HUES48 (cell line): Measurements from ENCODE around the gene LRRC2.
A peak's percentile ranks its signal among the peaks of the same experiment; 100 is the strongest.
"Not testable (repeated sequence)": the region's sequence is repeated elsewhere in the genome, so short reads cannot be mapped to it uniquely, and the experiment has no call there.

Experiments
- H3K27ac ChIP-seq: one replicate; pipeline ENCODE4 v1.7.0; 2013; ENCODE audit warnings: low read depth, low read length, inconsistent platforms
- H3K27me3 ChIP-seq: 2 replicates; pipeline ENCODE4 v1.6.1; 2013; ENCODE audit warnings: mild to moderate bottlenecking, low read length; ENCODE audit not compliant: control insufficient read depth, insufficient read depth
- H3K36me3 ChIP-seq: 2 replicates; pipeline ENCODE4 v1.6.1; 2013; ENCODE audit warnings: low read length; ENCODE audit not compliant: control insufficient read depth, insufficient read depth
- H3K4me1 ChIP-seq: 2 replicates; pipeline ENCODE4 v1.6.1; 2013; ENCODE audit warnings: mild to moderate bottlenecking, low read length; ENCODE audit not compliant: control insufficient read depth, insufficient read depth
- H3K4me3 ChIP-seq: 2 replicates; pipeline ENCODE4 v1.5.1; 2013; ENCODE audit warnings: mild to moderate bottlenecking, low read depth, low read length
- H3K9ac ChIP-seq: 2 replicates; pipeline ENCODE4 v1.6.1; 2013; ENCODE audit warnings: mild to moderate bottlenecking, low read depth, low read length, moderate library complexity
- H3K9me3 ChIP-seq: 2 replicates; pipeline ENCODE4 v1.6.1; 2013; ENCODE audit warnings: low read length; ENCODE audit not compliant: control insufficient read depth, insufficient read depth

Gene LRRC2

DNA sequence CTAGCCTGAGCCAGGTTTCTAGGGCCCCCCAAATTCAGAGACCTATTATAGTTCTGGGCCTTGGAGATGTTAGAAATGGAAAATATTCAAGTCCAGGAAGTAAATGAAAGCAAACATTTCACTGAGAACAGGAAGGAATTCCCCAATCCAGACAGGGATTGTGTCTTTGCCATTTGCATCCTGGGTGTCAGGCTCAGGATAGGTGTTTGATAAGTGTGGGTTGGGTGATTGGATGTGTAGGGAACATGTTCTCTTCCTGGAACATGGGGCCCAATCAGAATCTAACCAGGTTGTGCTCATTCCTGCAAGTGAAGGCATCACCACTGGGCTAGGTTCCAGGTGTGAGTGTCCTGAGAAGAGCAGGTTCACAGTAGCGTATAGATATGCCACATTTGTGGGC, 14.6 kb upstream of the LRRC2 start:
- Histone ChIP-seq H3K4me3 (peak overlapping the region; percentile 97), H3K27ac (no peak overlapping the region), H3K9ac (peak overlapping the region; percentile 99; the same call in 1 of the 2 replicates)

DNA sequence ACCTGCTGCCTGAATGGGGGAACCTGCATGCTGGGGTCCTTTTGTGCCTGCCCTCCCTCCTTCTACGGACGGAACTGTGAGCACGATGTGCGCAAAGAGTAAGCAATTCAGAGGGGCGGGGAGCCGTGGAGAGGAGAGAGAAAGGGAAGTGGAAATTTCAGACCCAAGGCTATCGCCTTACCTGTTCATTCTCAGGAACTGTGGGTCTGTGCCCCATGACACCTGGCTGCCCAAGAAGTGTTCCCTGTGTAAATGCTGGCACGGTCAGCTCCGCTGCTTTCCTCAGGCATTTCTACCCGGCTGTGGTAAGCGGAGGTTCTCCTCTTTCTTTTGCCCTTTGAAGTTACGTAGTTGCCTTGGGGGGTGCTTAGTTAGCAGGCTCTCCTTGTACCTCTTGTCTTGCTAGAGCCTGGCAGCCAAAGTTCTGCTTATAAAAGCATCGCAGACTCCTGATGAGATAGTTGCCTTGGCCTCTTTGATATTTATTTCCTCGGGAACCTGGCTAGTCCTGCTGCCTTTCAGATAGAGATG, 13.7 kb upstream of the LRRC2 start:
- Histone ChIP-seq H3K4me1 (peaks cover 25% of the 10 kb centered on the region), H3K27me3 (no peaks in the 10 kb centered on the region), H3K9ac (peak overlapping the region; percentile 99), H3K9me3 (no peaks in the 10 kb centered on the region), H3K36me3 (peaks cover 58% of the 10 kb centered on the region), H3K4me3 (peak overlapping the region; percentile 97), H3K27ac (peak overlapping the region; percentile 98)

More for the DNA sequence above, 14.6 kb upstream of the LRRC2 start:
- Histone ChIP-seq H3K4me1 (peaks cover 16% of the 10 kb centered on the region), H3K36me3 (peaks cover 66% of the 10 kb centered on the region), H3K27me3 (no peaks in the 10 kb centered on the region), H3K9me3 (no peaks in the 10 kb centered on the region)

DNA sequence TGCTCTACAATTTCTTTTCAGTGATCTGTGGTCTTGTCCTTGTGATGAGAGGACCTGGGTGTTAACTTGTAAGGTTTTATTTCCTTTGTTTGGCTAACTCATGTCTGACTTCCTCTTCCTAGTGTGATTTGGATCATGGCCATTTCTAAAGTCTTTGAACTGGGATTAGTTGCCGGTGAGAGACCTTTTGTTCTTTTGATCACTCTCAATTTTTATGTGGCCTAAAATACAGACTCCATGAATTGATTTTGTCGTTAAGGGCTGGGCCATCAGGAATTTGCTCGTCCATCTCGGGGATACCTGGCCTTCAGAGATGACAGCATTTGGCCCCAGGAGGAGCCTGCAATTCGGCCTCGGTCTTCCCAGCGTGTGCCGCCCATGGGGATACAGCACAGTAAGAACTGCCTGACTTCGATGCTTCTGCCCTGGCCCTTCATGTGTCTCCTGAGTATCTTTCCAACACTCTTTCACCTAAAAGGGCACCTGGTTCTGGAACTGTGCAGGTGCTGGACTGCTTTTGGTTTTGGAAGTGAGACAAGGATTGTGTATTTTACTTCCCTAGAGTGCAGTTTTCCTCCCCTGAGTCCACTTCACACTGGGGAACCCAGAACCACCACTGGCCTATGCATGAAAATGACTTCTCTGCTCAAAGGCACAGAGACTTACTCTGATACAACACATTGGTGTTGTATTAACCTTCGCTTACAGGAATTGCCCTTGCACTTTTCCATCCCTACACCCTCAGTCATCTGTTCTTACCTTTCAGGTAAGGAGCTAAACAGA, 13.1 kb upstream of the LRRC2 start:
- peaks cover 52% of the 10 kb centered on the region for H3K36me3 ChIP-seq
- H3K9me3 ChIP-seq, result no peaks in the 10 kb centered on the region
- H3K27me3 ChIP-seq, result no peaks in the 10 kb centered on the region
- H3K4me1 ChIP-seq, result peaks cover 30% of the 10 kb centered on the region
- peak overlapping the region; percentile 98 for H3K27ac ChIP-seq
- peak overlapping the region; percentile 99 for H3K9ac ChIP-seq
- H3K4me3 ChIP-seq, result peak overlapping the region; percentile 97

DNA sequence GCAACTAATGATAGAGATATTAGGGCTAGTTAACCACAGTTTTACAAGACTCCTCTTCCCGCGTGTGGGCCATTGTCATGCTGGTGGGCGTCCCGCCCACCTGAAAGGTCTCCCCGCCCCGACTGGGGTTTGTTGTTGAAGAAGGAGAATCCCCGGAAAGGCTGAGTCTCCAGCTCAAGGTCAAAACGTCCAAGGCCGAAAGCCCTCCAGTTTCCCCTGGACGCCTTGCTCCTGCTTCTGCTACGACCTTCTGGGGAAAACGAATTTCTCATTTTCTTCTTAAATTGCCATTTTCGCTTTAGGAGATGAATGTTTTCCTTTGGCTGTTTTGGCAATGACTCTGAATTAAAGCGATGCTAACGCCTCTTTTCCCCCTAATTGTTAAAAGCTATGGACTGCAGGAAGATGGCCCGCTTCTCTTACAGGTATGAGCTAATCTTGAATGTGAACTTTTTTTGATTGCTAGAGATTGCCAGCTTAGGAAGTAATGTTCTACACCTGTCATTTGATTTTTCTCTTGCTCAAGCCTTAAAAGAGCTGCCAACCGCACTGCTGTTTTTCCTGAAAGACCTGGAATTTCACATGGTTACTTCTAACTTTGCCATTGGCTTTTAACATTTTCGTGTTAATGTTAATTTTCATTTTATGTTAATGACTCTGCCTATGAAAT, 11.6 kb upstream of the LRRC2 start:
- peak overlapping the region; percentile 98 for H3K27ac ChIP-seq
- peaks cover 39% of the 10 kb centered on the region for H3K36me3 ChIP-seq
- H3K9me3 ChIP-seq, H3K27me3 ChIP-seq: not testable (repeated sequence)
- peak overlapping the region; percentile 99 for H3K9ac ChIP-seq
- peaks cover 41% of the 10 kb centered on the region for H3K4me1 ChIP-seq
- peak overlapping the region; percentile 97 for H3K4me3 ChIP-seq

DNA sequence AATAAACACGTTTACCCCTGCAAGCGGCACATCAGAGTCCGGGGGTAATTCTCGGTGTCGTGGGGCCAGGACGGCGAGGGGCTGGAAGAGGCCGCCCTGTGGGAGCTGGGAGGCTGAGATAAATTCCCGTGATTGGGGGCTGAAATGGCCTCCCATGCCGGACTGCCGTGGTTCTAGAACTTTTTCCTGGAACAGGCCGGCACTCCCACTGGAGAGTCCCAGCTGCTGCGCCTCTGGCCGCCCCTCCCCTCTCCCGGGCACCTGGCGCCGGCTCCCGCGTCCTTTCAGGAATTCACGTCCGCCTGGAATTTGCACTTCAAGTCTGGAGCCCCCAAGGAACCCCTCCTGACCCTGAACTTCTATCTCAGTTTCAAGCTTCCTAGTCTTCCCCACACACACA, 10.8 kb upstream of the LRRC2 start:
- no peaks in the 10 kb centered on the region for H3K27me3 ChIP-seq
- H3K27ac ChIP-seq, result peak overlapping the region; percentile 98
- H3K4me1 ChIP-seq, result peaks cover 43% of the 10 kb centered on the region
- H3K9ac ChIP-seq, result peak overlapping the region; percentile 99
- no peaks in the 10 kb centered on the region for H3K9me3 ChIP-seq
- peaks cover 31% of the 10 kb centered on the region for H3K36me3 ChIP-seq
- H3K4me3 ChIP-seq, result peak overlapping the region; percentile 97

DNA sequence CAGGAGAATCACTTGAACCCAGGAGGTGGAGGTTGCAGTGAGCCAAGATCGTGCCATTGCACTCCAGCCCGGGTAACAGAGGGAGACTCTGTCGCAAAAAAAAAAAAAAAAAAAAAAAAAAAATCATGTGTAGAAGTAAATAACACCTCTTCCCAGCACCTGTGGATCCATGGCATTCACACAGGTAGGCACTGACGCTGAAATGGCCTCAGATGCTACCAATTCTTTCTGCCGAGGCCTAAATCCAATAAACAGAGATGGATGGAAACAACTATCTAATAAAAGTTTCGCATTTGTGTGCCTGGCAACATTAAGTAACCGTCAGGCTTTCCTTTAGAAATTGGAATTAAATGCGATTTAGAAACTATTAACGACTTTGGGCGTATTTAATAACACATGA, 10.3 kb upstream of the LRRC2 start:
- Histone ChIP-seq H3K4me1 (peaks cover 46% of the 10 kb centered on the region), H3K27ac (peak overlapping the region; percentile 98), H3K4me3 (peak overlapping the region; percentile 97), H3K27me3 (no peaks in the 10 kb centered on the region), H3K9ac (peak overlapping the region; percentile 99), H3K36me3 (peaks cover 27% of the 10 kb centered on the region), H3K9me3 (no peaks in the 10 kb centered on the region)

DNA sequence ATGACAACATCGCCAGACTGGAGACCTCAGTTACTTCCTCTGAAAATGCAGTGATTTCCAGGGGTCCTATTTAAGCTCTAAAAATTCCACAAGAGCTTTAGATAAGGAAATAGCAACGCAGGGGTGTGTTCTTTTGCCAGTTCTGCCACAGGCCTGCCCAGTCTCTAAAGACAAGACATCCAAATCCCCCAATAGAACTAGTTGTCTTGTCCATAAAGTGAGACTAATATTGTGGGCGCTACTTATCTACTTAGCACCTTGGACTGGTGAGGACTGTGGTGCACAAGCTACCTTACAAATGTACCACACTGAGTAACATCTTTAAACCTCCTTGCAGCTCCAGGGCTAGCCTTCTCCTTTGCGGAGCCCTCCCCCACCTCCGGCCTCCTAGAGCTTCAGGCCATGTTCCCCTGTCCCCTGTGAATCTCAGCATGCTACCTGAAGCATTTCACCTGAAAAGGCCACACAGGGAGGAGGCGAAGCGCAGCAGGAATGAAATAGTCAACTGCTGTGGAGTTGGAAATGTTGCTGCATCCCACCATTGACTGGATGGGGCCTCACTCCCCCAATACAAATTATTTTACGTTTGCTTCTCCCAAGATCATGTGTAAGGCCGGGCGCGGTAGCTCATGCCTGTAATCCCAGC, 9.6 kb upstream of the LRRC2 start:
- peaks cover 43% of the 10 kb centered on the region for H3K4me1 ChIP-seq
- H3K36me3 ChIP-seq, result peaks cover 20% of the 10 kb centered on the region
- H3K27ac ChIP-seq, result peak overlapping the region; percentile 98
- no peaks in the 10 kb centered on the region for H3K27me3 ChIP-seq
- H3K9me3 ChIP-seq, result no peaks in the 10 kb centered on the region
- H3K9ac ChIP-seq, result peak overlapping the region; percentile 99
- H3K4me3 ChIP-seq, result peak overlapping the region; percentile 97

DNA sequence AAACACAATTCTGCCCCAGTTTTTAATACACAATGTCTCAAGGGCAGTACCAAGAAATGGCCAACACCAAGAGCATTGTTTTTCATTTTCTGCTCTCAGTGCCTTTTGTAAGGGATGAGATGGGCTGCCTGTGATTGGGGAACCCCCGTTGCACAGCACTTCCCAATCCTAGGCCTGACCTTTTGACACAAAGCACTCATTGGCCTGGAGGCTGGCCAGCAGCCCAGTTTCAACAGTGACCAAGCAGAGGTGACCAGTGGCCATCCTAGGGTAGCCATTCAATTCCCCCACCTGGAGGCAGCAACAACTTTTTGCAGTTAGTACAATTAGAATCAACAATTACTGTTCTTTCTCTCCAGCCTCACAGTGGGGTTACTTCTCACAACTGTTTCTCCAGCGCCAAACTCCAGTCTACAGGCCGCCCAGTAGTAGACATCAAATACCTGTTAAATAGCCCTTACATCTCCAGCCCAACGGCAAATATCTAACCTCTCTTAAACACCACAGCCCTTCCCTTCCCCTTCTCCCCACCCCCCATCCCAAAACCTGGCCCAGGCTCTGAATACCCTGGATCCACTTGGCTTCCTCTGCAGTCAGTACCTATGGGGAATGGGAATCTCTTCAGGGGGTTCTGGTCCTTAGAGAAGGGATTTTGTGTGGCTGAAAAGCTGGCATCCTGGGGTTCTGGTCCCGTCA, 8.9 kb upstream of the LRRC2 start:
- peak overlapping the region; percentile 98 for H3K27ac ChIP-seq
- H3K9ac ChIP-seq, result peak overlapping the region; percentile 99
- peaks cover 37% of the 10 kb centered on the region for H3K4me1 ChIP-seq

DNA sequence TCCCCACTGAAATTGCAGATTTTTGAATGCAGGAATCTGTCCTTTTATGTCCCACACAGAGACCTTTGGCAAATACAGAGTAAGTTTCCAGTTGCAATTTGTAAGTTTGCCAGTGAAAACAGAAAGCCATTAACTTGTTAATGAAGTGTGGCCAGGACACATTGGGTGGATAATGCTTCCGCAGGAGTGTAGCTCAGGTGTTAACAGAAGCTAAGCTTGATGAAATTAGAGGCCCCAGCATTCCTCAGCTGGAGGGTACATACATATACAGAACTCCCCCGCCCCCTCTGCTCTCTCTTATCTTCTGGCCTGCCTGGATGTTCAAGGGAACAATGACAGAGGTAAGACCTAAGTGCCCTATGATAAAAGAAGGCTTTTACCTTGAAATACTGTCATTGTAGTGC, 8.1 kb upstream of the LRRC2 start:
- H3K4me1 ChIP-seq, result peaks cover 37% of the 10 kb centered on the region
- H3K27me3 ChIP-seq, result no peaks in the 10 kb centered on the region
- peak overlapping the region; percentile 97 for H3K4me3 ChIP-seq
- peak overlapping the region; percentile 98 for H3K27ac ChIP-seq
- no peaks in the 10 kb centered on the region for H3K9me3 ChIP-seq
- H3K9ac ChIP-seq, result peak overlapping the region; percentile 99; the same call in 1 of the 2 replicates
- H3K36me3 ChIP-seq, result peaks cover 5% of the 10 kb centered on the region

More for the DNA sequence above, 8.9 kb upstream of the LRRC2 start:
- no peaks in the 10 kb centered on the region for H3K27me3 ChIP-seq
- no peaks in the 10 kb centered on the region for H3K9me3 ChIP-seq
- H3K4me3 ChIP-seq, result peak overlapping the region; percentile 97
- H3K36me3 ChIP-seq, result peaks cover 13% of the 10 kb centered on the region

DNA sequence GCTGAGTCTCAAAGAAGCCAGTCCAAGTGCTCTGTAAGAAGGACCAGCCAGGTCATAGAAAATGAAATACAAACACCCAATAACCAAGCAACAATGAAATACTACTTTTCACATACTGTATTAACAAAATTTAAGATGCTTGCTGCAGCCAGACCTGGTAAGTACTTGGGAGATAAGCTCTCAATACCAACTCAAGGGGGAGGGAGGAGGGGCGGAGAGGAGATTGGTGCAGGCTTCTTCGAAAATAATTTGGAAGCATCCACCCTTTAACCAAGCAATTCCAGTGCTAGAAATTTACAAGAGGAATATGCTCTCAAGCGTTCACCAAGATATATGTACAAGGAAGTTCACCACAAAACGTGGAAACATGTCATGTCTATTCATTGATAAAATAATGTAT, 7.6 kb upstream of the LRRC2 start:
- Histone ChIP-seq H3K27ac (peak overlapping the region; percentile 98), H3K4me3 (peak overlapping the region; percentile 97), H3K9me3 (no peaks in the 10 kb centered on the region), H3K9ac (peak overlapping the region; percentile 15; the same call in 1 of the 2 replicates), H3K36me3 (no peaks in the 10 kb centered on the region; the same call in 1 of the 2 replicates), H3K27me3 (no peaks in the 10 kb centered on the region), H3K4me1 (peaks cover 37% of the 10 kb centered on the region)
